Activated B cell treated with CpG ODN at 0.5 μM for 24 hours (primary cell): ENCODE measurements around the gene PDLIM7. TPM values are rescaled to one million over a fixed set of nuclear protein-coding genes. Genes with fewer than 3 reads are reported as not detected.

ENCODE experiments used
- ATAC-seq: fragments of 200-7000 bp; cut with Tn5 transposase; one replicate; pipeline ENCODE4 v1.10.0; 2021; ENCODE audit warnings: low read depth, mild to moderate bottlenecking, moderate library complexity
- CTCF ChIA-PET: fragments of 350-600 bp; sonication (Branson Sonifier 250); formaldehyde crosslinking; loops from one replicate; lab custom pipeline; 2021; ENCODE audit warnings: antibody characterized with exemption; lab: Charles Lee
- POLR2A ChIA-PET: fragments of 350-600 bp; sonication (Branson Sonifier 250); formaldehyde crosslinking; loops from one replicate; lab custom pipeline; 2021; ENCODE audit warnings: antibody characterized with exemption; lab: Charles Lee
- DNase-seq: peaks from one replicate; pipeline ENCODE4 v3.0.0; 2022
- H3K27ac Mint-ChIP-seq: one replicate; pipeline ENCODE4 v1.8.0; 2020; ENCODE audit warnings: mixed read lengths
- H3K27me3 Mint-ChIP-seq: one replicate; pipeline ENCODE4 v1.8.0; 2021; ENCODE audit warnings: mixed read lengths
- H3K36me3 Mint-ChIP-seq: one replicate; pipeline ENCODE4 v1.8.0; 2021; ENCODE audit warnings: low read depth, mixed read lengths
- H3K4me1 Mint-ChIP-seq: one replicate; pipeline ENCODE4 v1.8.0; 2021; ENCODE audit warnings: mixed read lengths
- H3K4me3 Mint-ChIP-seq: one replicate; pipeline ENCODE4 v1.8.0; 2020; ENCODE audit warnings: mild to moderate bottlenecking, mixed read lengths
- H3K9me3 Mint-ChIP-seq: one replicate; pipeline ENCODE4 v1.8.0; 2020; ENCODE audit warnings: mixed read lengths
- CTCF ChIP-seq: fragments of 200-600 bp; IDR thresholded peaks from one replicate; pipeline ENCODE4 v1.8.0; 2022; ENCODE audit warnings: antibody characterized with exemption, mild to moderate bottlenecking
- intact Hi-C: fragments of 100-400 bp; cut with micrococcal nuclease; formaldehyde crosslinking; loops from one replicate; pipeline ENCODE4 v1.15.1; 2024
- total RNA-seq: library from RNA; stranded (reverse); gene quantifications from 2 replicates; pipeline ENCODE4 v1.2.3, GENCODE V29; 2022

Gene PDLIM7
- total RNA-seq, 1 donor from 2014 or later: 17.7 TPM

GRCh38 chr5:177435847-177436536 lies 61.4 kb downstream of the PDLIM7 start:
- no peak for DNase-seq
- Mint-ChIP-seq H3K27me3 (no peaks in the 10 kb centered on the region), H3K9me3 (no peaks in the 10 kb centered on the region), H3K4me3 (no peak overlapping the region), H3K27ac (no peak overlapping the region), H3K36me3 (peaks cover 70% of the 10 kb centered on the region), H3K4me1 (peaks cover 46% of the 10 kb centered on the region)
- no peak for TF ChIP-seq CTCF
- ChIA-PET CTCF (no interaction called here), POLR2A (interaction anchor here (3.2 kb wide), 1 partner anchor 9 kb away, joined by 14 read pairs; the partner anchor contains the start of gene GRK6)
- intact Hi-C loops: no loop called here
- no peak for ATAC-seq

GRCh38 chr5:177434942-177435738 lies 62.3 kb downstream of the PDLIM7 start:
- DNase-seq (no peak), ATAC-seq (no peak)
- peaks cover 54% of the 10 kb centered on the region for H3K4me1 Mint-ChIP-seq
- no peak overlapping the region for H3K4me3 Mint-ChIP-seq
- no peak for TF ChIP-seq CTCF
- intact Hi-C loops: no loop called here
- H3K27ac Mint-ChIP-seq: no peak overlapping the region
- ChIA-PET CTCF (interaction anchor here (1.9 kb wide), 1 partner anchor 19 kb away, joined by 5 read pairs; no protein-coding TSS in a partner anchor), POLR2A (interaction anchor here (1.5 to 12.5 kb wide), 2 partner anchors 9 to 10 kb away, joined by 3 to 296 read pairs; partner anchors contain the start of genes GRK6 and PRR7)
- no peaks in the 10 kb centered on the region for H3K9me3 Mint-ChIP-seq
- no peaks in the 10 kb centered on the region for H3K27me3 Mint-ChIP-seq
- H3K36me3 Mint-ChIP-seq: peaks cover 70% of the 10 kb centered on the region

- CTCF ChIA-PET: interaction anchor here (1.9 kb wide), 1 partner anchor 20 kb away, joined by 5 read pairs; no protein-coding TSS in a partner anchor
- H3K4me3 Mint-ChIP-seq: no peak overlapping the region
- H3K27ac Mint-ChIP-seq: no peak overlapping the region
- peaks cover 63% of the 10 kb centered on the region for H3K36me3 Mint-ChIP-seq
- H3K4me1 Mint-ChIP-seq: peaks cover 57% of the 10 kb centered on the region
- POLR2A ChIA-PET: interaction anchor here (1.5 to 12.5 kb wide), 2 partner anchors 8 to 11 kb away, joined by 3 to 296 read pairs; partner anchors contain the start of genes GRK6 and PRR7
- H3K9me3 Mint-ChIP-seq: no peaks in the 10 kb centered on the region
- DNase-seq: no peak
- no peak for TF ChIP-seq CTCF
- ATAC-seq: no peak
- intact Hi-C loops: no loop called here
- H3K27me3 Mint-ChIP-seq: no peaks in the 10 kb centered on the region
Observed at GRCh38 chr5:177434437-177434836, 63.0 kb downstream of the PDLIM7 start.

- no peaks in the 10 kb centered on the region for H3K9me3 Mint-ChIP-seq
- H3K36me3 Mint-ChIP-seq: peaks cover 62% of the 10 kb centered on the region
- POLR2A ChIA-PET: interaction anchor here (1.5 to 12.5 kb wide), 2 partner anchors 7 to 12 kb away, joined by 3 to 296 read pairs; partner anchors contain the start of genes GRK6 and PRR7
- H3K27ac Mint-ChIP-seq: no peak overlapping the region
- H3K4me3 Mint-ChIP-seq: no peak overlapping the region
- TF ChIP-seq CTCF: no peak
- CTCF ChIA-PET: interaction anchor here (1.9 kb wide), 1 partner anchor 20 kb away, joined by 5 read pairs; no protein-coding TSS in a partner anchor
- no peak for DNase-seq
- no peaks in the 10 kb centered on the region for H3K27me3 Mint-ChIP-seq
- peaks cover 62% of the 10 kb centered on the region for H3K4me1 Mint-ChIP-seq
- intact Hi-C loops: no loop called here
- no peak for ATAC-seq
Observed at GRCh38 chr5:177433658-177434217, 63.7 kb downstream of the PDLIM7 start.

Other genes with a start within 250 kb of the PDLIM7 start
- gene RAB24, start 193.9 kb downstream of the PDLIM7 start, total RNA-seq: 35.6 and 36.3 TPM in 2 replicates
- 141 and 160 TPM in 2 replicates for gene PRELID1, start 193.8 kb downstream of the PDLIM7 start, total RNA-seq
- 7.6 and 9.1 TPM in 2 replicates for gene MXD3, start 185.7 kb downstream of the PDLIM7 start, total RNA-seq
- gene LMAN2, start 145.9 kb downstream of the PDLIM7 start, total RNA-seq: 88.0 and 89.7 TPM in 2 replicates
- 50.6 and 58.3 TPM in 2 replicates for gene RGS14, start 139.7 kb downstream of the PDLIM7 start, total RNA-seq
- gene SLC34A1, start 113.2 kb downstream of the PDLIM7 start, total RNA-seq: not detected in 2 replicates
- gene PFN3, start 96.9 kb downstream of the PDLIM7 start, total RNA-seq: not detected in 2 replicates
- 0.31 TPM in 1 of 2 replicates, not detected in the other for gene F12, start 88.0 kb downstream of the PDLIM7 start, total RNA-seq
- gene GRK6, start 70.9 kb downstream of the PDLIM7 start, total RNA-seq: 90.6 and 92.6 TPM in 2 replicates
- gene PRR7, start 50.8 kb downstream of the PDLIM7 start, total RNA-seq: 2.4 and 3.2 TPM in 2 replicates
- gene DBN1, start 24.0 kb downstream of the PDLIM7 start, total RNA-seq: 2.0 and 3.9 TPM in 2 replicates
- 82.5 and 88.5 TPM in 2 replicates for gene DOK3, start 12.2 kb upstream of the PDLIM7 start, total RNA-seq
- gene DDX41, start 19.4 kb upstream of the PDLIM7 start, total RNA-seq: 128 and 144 TPM in 2 replicates
- gene FAM193B, start 57.0 kb upstream of the PDLIM7 start, total RNA-seq: 108 and 121 TPM in 2 replicates
- 78.4 and 82.2 TPM in 2 replicates for gene TMED9, start 94.6 kb upstream of the PDLIM7 start, total RNA-seq
- gene B4GALT7, start 102.5 kb upstream of the PDLIM7 start, total RNA-seq: 36.3 and 42.3 TPM in 2 replicates